HG02571 (cell line): ENCODE measurements around the gene RNF11.
"Not testable (repeated sequence)": the region's sequence is repeated elsewhere in the genome, so short reads cannot be mapped to it uniquely, and the experiment has no call there.

Experiments used
- ATAC-seq: cut with Tn5 transposase; IDR thresholded peaks from one replicate; pipeline ENCODE4 v1.9.1; 2021; ENCODE audit warnings: mild to moderate bottlenecking, moderate library complexity; ENCODE audit not compliant: unreplicated experiment

The RNF11 gene, protein sequence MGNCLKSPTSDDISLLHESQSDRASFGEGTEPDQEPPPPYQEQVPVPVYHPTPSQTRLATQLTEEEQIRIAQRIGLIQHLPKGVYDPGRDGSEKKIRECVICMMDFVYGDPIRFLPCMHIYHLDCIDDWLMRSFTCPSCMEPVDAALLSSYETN

DNA sequence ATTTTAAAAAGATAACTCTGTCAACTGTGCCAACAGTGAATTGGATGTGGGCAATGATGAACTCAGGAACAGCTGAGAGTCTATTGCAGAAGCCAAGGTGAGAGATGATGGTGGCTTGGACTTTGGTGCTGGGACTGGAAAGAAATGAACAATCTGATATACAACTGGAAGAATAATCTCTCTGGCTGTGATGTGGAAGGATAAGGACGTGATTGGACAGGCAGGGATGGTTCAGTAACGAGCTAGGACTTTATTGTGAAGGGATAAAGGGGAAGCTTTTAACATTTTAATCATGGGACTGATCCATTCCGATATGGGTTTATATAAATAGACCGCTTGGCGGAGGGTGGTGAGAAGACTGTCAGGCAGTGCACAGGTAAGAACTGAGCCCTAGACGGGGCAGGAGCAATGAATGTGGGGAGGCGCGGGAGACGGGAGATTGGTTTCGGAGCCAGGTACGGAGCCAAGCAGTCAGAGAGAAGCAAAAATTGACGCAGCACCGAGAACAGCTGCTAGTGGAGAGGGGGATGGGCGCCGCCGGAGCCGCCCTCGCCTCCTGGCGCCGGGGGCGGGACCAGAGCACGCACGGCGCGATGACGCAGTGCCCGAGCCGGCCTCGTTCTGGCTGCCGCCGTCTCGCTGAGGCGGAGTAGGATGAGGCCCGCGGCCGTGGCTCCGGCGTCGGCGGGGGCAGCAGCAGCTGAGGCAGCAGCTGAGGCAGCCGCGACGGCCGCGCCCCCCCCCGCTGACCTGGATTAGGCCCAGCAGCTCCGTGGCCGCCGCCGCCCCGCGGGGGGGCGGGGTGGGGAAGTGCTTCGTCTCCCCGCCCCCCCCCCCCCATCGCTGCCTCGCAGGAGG, at the start of gene RNF11:
Gene RNF11, plus strand, starts transcription at position 601 of the 858 bp plus-strand sequence. CDS start 484 bp downstream, outside the sequence.
- ATAC-seq, result peak; percentile 71

DNA sequence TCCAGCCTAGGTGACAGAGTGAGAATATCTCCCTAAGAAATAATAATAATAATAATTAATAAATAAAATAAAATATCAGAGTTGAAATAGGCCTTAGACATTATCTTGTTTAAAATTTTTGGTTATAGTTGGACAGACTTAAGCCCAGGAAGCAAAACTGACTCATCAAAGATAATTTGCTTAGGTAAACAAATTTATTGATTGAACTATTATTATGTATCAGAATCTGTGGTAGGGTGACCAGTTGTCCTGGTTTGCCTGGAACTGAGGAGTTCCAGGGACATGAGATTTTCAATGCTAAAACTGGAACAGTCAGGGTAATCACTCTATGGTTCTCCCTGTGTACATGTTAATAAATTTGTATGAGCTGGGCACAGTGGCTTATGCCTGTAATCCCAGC, 47.8 kb upstream of the RNF11 start:
- no peak for ATAC-seq

DNA sequence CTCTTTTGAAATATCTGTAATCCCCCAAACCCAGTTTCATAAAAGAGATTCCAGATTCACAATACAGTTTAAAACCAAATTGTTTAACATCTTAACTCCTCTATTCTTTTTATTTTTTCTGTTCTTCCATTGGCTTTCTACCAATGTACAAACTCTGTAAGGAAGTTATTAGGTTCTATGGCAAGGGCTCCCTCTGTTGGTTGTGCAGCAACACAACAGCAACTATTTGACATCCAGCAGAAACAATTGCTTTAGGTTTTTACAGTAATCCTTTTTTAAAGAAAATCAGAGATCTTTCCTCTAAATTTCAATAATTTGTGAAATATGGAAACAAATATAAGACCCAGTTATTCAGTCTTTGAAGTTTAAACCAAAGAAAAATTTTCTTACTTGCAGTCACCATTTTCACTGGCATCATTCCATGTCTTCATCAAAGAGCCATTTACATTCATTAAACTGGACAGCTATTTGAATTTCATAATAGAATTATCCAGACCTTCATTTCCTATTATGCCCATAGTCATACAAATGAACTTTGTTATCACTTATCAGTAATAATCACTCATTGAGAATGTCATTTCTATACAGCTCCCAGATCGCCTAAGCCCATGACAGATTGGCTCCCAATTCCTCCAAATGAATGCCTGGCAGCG, 46.5 kb upstream of the RNF11 start:
- ATAC-seq, result no peak

DNA sequence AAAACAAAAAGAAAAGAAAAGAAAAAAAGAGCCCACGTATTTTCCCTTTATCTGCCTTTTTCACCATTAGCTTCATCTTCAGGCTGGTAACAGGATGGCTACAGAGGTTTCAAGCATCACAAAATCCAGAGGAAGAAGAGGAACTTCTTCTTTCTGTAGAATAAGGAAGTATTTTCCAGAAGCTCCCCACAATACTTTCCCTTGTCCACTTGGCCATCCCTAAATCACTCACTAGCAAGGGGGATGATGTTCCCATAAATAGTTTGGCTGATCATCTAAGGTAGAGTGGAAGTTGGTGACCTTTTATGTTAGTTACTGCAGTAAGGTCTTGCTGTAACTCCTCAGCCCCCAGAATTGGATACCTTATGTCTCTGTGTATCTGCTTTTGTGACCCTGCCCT, 45.1 kb upstream of the RNF11 start:
- ATAC-seq, result no peak

DNA sequence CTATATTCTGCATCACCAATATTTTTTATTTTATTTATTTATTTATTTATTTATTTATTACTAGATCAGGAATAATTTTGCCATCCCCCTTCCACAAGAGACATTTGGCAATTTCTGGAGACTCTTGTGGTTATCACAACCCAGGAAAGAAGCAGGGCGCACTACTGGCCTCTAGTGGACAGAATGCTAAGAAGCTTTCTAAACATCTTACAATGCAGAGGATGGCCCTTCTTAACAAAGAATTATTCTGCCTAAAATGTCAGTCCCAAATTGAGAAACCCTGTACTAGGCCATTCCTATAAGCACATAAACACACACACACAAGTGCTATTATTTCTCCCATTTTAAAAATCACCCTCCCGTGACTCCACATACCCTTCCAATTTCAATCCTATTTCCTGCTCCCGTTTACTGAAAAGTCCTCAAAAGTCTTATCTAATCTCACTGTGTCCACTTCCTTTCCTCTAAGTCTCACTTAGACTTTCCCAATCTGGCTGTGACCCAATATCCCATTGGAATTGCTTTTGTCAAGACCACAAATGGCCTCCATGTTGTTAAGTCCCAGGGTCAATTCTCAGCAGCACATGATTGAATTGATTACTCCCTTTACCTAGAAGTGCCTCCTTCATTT, 43.7 kb upstream of the RNF11 start:
- no peak for ATAC-seq

DNA sequence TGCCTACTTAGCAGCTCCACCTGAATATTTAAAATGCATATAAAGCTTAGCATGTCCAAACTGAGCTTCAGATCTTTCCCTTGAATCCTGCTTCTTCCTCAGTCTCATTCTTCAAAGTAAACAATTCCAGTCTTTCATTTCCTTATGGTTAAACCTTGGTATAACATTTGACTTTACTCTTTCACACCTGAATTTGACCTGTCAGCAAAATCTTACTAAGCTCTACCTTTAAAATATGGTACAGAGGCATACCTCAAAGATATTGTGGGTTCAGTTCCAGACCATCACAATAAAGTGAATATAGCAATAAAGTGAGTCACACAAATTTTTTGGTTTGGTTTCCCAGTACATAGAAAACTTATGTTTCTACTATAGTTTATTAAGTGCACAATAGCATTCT, 42.5 kb upstream of the RNF11 start:
- ATAC-seq, result no peak

DNA sequence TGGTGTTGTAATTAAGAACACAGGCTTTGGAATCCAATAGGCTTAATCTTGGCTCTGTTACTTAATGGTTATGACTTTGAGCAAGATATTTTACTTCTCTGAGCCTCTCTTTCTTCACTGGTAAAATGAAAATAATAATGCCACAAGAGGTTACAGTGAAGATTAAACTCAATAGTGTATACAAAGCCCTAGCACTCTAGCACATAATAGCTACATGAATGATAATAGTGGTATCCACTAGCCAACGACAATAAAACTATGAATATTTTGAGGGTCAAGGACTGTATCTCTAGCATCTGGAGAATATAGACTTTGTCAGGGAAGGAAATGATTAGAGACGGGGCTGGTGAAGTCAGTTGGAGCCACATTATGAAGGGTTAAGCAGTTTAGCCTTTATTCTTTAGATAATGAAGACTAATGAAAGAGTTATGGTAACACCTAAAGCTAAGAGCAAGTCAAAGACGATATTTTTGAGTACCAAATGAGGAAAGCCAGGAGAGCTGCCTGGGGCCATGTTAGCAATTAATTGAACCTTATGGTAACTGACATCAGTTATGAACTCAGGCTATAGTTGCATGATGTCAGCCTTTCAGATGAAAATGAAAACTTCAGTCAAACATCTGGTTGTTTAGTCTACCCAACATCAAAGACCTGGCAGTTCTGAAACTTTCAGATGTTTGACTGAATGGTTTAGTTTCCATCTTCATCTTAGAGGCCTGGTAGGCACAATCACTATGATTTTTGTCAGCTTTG, 32.8 kb upstream of the RNF11 start:
- peak; percentile 92 for ATAC-seq

DNA sequence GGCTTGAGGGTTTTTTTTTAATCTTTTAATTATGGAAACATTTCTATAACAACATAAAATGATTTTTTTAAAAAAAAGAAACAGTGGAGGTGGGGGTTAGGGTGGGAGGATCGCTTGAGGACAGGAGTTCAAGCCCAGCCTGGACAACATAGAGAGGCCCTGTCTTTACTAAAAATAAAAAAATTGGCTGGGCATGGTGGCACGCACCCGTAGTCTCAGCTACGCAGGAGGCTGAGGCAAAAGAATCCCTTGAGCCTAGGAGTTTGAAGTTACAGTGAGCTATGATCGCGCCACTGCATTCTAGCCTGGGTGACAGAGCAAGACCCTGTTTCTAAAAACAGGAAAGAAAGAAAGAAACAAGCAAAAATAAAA, 32.2 kb upstream of the RNF11 start:
- ATAC-seq, result no peak

DNA sequence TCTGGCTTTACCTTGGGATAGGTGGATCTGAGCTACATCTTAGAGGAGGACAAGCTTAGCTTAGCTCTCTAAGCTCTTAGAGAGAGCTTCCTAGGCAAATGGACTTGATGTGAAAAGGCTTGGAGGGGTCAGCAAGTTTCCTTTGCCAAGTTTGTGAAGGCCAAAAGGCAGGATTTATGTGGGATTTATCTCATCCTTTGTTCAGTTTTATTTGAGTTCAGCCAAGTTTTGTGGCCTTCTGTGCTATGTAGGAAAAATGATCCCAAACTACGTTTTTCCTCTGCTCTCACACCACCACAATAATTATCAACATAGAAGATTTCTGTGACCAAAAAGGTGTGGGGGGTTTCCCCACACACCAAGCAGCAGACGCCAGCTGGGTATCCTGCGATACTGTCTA, 26.0 kb upstream of the RNF11 start:
- ATAC-seq, result no peak

DNA sequence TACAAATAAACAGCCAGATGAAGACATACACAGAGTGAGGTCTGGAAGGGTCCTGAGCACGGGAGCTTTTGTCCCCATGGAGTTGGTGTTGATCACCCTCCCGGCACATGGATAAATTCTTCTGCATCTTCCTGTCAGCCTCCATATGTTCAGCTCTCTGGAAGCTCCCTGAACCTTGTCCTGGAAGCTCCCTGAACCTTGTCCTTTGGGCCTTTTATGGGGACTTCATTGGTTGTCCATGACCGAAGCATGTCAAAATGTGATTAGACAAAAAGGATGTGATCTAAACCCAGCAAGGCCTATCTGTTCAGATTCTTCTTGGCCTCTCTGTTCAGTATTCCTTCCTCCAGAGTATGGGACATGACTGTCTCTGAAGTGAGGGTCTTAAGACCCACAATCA, 25.4 kb upstream of the RNF11 start:
- ATAC-seq, result no peak

DNA sequence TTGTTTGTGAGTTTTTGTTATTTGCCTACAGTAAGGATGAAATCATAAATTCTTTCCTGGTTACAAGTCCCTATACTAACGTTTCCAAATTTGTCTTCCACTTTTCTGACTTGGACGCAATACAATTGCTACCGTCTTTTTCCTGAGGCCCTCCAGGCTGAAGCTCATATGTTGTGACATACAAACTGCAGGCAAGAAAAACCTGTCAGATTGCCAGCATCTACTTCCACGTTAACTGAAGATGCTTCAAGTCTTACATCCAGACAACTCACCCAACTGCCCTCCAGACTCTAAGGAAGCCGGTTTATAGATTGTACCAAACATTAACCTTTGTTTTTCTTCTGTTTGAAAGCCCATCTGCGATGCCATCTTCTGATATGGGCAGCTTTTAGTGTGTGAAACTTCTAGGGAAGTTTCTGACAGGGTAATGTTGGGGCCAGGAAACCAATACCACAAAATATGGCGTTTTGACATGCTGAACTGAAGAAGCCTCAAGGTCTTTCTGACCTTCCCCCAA, 21.4 kb upstream of the RNF11 start:
- no peak for ATAC-seq

DNA sequence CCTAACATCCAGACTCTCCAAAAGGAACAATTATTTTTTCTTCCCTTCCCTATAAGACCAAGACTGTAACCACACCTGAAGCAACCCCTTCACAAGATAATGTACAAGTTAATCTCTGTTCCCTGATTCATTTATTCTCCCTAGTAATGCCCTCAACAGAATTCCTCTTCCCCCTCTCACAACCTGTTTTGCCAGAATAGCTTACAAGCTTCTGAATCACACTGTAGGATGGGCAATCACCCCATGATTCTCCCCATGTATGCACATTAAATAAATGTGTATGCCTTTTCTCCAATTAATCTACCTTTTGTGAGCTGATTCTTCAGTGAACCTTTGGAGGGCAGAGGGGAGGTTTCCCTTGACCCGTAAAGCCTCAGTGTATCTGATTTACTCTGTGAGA, 20.9 kb upstream of the RNF11 start:
- no peak for ATAC-seq

DNA sequence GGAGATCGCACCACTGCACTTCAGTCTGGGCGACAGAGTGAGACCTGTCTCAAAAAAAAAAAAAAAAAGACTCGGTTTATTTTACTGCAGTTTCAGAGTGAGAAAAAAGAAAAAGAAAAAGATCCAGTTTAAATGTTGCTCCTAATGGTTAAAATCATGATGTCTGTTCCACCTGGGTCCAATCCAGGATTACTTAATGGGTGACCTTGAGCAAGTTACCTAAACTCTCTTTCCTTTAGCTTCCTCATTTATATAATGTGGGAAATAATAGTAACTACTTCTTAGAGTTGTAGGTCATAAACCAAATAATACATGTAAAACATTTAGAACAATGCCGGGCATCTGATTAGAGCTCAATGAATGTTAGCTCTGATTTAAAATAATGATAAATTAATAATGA, 19.4 kb upstream of the RNF11 start:
- ATAC-seq, result no peak

DNA sequence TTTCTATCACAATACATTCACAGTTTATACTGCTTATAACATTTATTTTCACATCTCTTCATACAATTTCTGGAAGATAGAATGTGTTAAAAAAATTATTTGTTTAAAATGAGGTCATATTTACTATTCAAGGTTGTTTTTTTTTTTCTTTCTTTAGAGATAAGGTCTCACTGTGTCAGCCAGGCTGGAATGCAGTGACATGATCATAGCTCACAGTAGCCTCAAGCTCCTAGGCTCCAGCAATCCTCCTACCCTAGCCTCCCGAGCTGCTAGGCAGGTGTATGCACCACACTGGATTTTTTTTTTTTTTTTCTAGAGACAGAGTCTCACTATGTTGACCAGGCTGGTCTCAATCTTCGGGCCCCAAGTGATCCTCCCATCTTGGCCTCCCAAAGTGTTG, 19.0 kb upstream of the RNF11 start:
- no peak for ATAC-seq

DNA sequence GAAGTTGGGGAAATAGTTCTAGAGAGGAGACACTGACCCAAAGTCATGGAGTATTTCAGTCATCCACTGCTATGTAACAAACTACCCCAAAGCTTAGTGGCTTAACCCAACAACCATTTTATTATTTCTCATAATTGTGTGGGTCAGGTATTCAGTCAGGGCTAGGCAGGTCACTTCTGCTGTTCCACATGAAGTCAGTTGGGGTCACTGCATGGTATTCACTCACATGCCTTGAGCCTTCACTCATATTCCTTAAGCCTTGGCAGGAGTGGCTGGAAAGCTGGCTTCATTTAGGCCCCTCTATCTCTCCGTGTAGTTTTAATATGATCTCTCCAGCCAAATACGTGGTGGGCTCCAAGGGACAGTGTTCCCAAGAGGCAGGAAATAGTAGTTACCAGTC, 17.5 kb upstream of the RNF11 start:
- ATAC-seq, result no peak

DNA sequence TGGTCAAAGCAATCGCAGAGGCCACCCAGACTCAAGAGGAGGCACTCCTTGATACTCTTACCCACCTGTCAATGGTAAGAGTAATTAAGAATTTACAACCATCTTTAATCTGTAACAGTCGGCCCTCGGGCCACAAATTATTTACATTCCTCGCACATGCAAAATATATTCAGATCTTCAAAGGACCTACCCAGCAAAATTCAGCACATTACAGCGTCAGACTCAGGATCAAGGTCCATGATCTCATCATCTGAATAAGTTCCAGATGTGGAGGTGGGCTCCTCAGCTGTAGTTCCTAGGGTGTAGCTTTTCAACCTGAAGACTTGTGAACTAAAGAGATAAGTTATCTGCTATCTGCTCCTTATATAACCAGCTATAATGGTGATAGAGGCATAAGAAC, 17.1 kb upstream of the RNF11 start:
- no peak for ATAC-seq

DNA sequence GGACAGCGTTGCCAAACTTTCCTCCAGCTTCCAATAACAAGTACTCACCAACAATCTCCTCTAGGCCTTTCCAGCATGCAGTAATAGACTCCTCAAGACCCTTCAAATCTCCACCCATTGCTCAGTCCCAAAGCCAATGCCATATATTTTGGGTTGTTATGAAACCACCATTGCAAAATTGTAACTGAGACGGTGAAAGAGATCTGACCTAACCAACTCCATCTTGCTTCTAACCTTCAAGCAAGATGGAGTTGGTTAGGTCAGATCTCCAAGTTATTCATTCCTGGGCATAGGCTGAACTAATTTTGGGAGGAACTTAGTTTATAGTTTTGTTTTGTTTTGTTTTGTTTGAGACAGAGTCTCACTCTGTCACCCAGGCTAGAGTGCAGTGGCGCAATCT, 14.5 kb upstream of the RNF11 start:
- not testable (repeated sequence) for ATAC-seq

DNA sequence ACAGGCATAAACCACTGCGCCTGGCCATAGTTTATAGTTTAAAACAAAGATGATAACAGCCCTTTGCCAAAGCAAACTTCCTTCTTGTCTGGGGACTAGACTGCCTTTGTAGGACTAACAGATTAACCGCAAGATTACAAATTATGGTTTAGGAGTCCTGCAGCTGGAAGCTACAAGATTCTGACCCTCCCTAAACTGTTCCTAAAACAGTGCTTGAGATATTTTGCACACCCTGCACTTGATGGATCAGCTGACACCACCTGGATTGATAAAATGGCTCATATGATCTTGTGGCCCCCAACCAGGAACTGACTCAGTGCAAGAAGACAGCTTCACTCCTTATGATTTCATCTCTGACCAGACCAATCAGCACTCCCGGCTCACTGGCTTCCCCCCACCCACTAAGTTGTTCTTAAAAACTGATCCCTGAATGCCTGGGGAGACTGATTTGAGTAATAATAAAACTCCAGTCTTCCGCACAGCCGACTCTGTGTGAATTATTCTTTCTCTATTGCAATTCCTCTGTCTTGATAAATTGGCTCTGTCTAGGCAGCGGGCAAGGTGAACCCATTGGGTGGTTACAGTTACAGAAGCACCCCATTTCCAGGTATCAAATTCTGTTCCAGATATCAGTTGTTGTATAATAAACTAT, 13.8 kb upstream of the RNF11 start:
- no peak for ATAC-seq

DNA sequence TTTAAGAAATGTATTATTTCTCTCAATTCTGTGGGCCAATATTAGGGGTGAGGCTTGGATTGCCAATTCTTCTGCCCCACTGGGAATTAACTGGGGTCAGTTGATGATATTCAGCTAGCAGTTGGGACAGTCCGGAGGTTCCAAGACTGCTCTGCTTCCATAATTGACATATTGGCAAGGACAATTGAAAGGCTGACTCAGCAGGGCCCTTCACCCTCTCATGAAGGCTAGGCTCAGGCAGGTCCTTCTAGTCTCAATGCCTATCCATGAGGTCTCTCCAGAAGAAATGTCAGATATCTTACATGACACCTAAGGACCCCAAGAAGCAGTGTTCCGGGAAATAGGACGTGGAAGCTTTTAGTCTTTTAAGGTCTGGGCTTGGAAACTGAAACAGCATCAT, 13.3 kb upstream of the RNF11 start:
- no peak for ATAC-seq

DNA sequence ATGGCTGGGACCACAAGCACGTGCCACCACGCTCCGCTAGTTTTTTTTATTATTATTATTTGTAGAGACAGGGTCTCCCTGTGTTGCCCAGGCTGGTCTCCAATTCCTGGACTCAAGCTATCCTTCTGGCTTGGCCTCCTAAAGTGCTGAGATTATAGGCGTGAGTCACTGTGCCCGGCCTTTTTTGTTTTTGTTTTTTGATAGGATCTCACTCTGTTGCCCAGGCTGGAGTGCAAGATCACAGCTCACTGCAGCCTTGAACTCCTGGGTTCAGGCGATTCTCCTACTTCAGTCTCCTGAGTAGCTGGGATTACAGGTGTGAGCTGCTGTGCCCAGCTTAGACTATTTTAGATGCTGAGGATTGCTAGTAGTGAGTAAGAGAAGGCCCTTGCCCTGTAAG, 11.8 kb upstream of the RNF11 start:
- no peak for ATAC-seq
